Measurements from ENCODE around the gene SLC1A2.

- TF ChIP-seq POLR2A (IDR thresholded peaks at IDR 0.05; ENCODE audit: low read depth) (no peak), CTCF (IDR thresholded peaks at IDR 0.05) (no peak), POLR2AphosphoS5 (IDR thresholded peaks at IDR 0.05) (no peak), EP300 (IDR thresholded peaks at IDR 0.05) (no peak)
Observed at GRCh38 chr11:35225946-35226520, 193.3 kb downstream of the SLC1A2 start.
